Vagina (tissue), 2 donors: Measurements from ENCODE around the gene F10. TPM values are rescaled to one million over a fixed set of nuclear protein-coding genes. Genes with fewer than 3 reads are reported as not detected.

Experiments used
- DNase-seq, 2 donors: peaks; one replicate each; pipeline ENCODE4 v3.0.0-alpha.2; 2017; ENCODE audit errors: extremely low spot score in 2 of 2
- H3K27ac ChIP-seq: fragments of 200-600 bp; sonication (generic); one replicate; pipeline ENCODE4 v1.5.1; 2019
- H3K27me3 ChIP-seq: fragments of 200-600 bp; sonication (generic); one replicate; pipeline ENCODE4 v1.5.1; 2019
- H3K36me3 ChIP-seq, 2 donors: fragments of 200-600 bp; sonication (generic); one replicate each; pipeline ENCODE4 v1.5.1; 2017 to 2019
- H3K4me1 ChIP-seq: fragments of 200-600 bp; sonication (generic); one replicate; pipeline ENCODE4 v1.5.1; 2019
- H3K4me3 ChIP-seq, 2 donors: fragments of 200-600 bp; sonication (generic); 1 replicate in 1 of 2; 2 replicates in 1 of 2; pipeline ENCODE4 v1.5.1; 2016 to 2019
- H3K9me3 ChIP-seq: fragments of 200-600 bp; sonication (generic); one replicate; pipeline ENCODE4 v1.5.1; 2019
- POLR2A ChIP-seq, 2 donors: fragments of 450-650 bp; IDR thresholded peaks; one replicate each; pipeline ENCODE4 v1.6.1; 2017; ENCODE audit warnings: antibody characterized with exemption in 2 of 2, mild to moderate bottlenecking in 2 of 2, moderate library complexity in 2 of 2
- POLR2AphosphoS5 ChIP-seq, 2 donors: sonication (generic); formaldehyde crosslinking; IDR thresholded peaks; one replicate each; pipeline ENCODE4 v1.9.0; 2017; ENCODE audit warnings: antibody characterized with exemption in 2 of 2, mild to moderate bottlenecking in 2 of 2, low read depth in 1 of 2; ENCODE audit not compliant: insufficient read depth in 1 of 2
- intact Hi-C: fragments of 100-400 bp; cut with DNase I; formaldehyde crosslinking; loops from one replicate; pipeline ENCODE4 v1.15.1; 2023
- total RNA-seq: library from RNA; depleted of rRNA; stranded (reverse); fragments of >200 nt; gene quantifications from one replicate; pipeline ENCODE4 v1.2.3, GENCODE V29; 2016
- TF ChIP-seq, protein P1 (sequence below), 3 experiments: fragments of 450-650 bp in 2 of 3; fragments of 200-600 bp in 1 of 3; sonication (generic) in 1 of 3; IDR thresholded peaks; one replicate each; pipeline ENCODE4 v1.5.1; 2017 to 2019; ENCODE audit warnings: antibody characterized with exemption in 3 of 3, mild to moderate bottlenecking in 2 of 3, moderate library complexity in 2 of 3

F10 gene
- total RNA-seq, 1 donor from 2014 or later = 16.7 TPM

DNA sequence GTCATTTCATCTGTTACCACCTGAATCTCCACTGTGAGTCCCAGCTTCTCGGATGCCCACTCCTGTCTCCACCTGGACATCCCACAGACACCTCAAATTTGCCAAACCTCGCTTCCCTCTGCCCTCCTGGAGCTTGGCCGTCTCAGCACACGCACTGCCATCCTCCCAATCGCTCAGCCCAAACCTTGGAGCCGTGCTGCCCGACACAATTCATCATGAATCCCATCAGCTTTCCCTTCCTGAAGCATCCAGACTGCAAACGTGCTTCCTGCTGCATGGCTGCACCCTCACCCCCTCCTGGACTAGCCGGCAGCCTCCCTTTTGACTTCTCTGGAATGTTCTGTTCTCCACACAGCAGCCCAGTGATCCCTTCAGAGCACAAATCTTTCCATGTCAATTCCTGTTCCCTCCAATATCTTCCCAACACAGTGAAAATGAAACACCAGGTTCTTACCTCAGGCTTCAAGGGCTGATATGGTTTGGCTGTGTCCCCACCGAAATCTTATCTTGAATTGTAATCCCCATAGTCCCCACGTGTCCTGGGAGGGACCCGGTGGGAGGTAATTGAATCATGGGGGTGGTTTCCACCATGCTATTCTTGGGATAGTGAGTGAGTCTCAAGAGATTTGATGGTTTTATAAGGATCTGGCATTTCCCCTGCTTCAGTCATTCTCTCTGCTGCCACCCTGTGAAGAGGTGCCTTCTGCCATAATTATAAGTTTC lies 34.8 kb downstream of the F10 start:
- no peaks in the 10 kb centered on the region for H3K27me3 ChIP-seq
- H3K4me3 ChIP-seq = no peak overlapping the region
- DNase-seq = peak; percentile 46 to 56
- H3K9me3 ChIP-seq = no peaks in the 10 kb centered on the region
- H3K4me1 ChIP-seq = peaks cover 18% of the 10 kb centered on the region
- no peaks in the 10 kb centered on the region for H3K36me3 ChIP-seq
- no peak overlapping the region for H3K27ac ChIP-seq
- intact Hi-C loops = loop anchor here (10.0 kb wide), 1 partner anchor 207 kb away; the partner anchor contains the start of gene GRTP1
- TF ChIP-seq, protein P1, sequence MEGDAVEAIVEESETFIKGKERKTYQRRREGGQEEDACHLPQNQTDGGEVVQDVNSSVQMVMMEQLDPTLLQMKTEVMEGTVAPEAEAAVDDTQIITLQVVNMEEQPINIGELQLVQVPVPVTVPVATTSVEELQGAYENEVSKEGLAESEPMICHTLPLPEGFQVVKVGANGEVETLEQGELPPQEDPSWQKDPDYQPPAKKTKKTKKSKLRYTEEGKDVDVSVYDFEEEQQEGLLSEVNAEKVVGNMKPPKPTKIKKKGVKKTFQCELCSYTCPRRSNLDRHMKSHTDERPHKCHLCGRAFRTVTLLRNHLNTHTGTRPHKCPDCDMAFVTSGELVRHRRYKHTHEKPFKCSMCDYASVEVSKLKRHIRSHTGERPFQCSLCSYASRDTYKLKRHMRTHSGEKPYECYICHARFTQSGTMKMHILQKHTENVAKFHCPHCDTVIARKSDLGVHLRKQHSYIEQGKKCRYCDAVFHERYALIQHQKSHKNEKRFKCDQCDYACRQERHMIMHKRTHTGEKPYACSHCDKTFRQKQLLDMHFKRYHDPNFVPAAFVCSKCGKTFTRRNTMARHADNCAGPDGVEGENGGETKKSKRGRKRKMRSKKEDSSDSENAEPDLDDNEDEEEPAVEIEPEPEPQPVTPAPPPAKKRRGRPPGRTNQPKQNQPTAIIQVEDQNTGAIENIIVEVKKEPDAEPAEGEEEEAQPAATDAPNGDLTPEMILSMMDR (IDR thresholded peaks at IDR 0.05) = no peak
- TF ChIP-seq POLR2AphosphoS5 (IDR thresholded peaks at IDR 0.05; ENCODE audit: insufficient read depth in 1 of 2, low read depth in 1 of 2) (no peak), POLR2A (IDR thresholded peaks at IDR 0.05) (no peak)

DNA sequence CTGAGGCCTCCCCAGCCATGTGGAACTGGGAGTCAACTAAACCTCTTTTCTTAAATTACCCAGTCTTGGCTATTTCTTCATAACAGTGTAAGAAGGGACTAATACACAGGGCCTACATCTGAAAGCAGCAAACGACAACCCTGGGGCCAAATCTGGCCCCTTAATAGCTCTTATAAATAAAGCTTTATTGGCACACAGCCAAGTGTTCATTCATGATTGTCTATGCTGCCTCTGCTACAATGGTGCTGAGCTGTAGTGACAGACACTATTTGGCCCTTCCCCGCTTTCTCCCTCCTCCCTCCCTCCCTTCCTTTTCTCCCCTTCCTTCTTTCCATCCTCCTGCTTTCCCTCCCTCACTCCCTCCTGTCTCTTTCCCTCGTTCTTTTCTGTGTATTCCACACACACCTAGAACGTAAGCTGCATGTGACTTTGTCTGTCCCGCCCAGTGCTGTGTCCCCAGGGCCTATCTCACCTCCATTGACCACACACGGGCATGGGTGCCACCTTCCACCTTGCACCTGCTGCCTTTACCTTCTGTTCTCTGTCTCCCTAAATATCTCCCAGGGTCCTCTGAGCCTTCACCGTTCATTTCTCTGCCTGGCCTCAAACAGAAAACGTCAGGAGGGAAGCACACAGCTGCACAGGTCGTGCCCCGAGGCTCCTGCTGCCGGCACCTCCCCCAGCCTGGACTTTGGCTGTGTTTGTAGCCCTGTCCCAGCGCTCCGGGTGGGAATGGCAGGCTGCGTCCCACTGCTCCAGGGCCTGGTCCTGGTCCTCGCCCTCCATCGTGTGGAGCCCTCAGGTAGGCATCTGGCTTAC lies 35.5 kb downstream of the F10 start, which contains the start of gene PROZ:
TSS of gene PROZ (plus strand) at position 720 of the 819 bp plus-strand sequence. CDS start at position 733, 13 bp downstream.
- TF ChIP-seq, protein P1 (IDR thresholded peaks at IDR 0.05) = no peak
- TF ChIP-seq POLR2A (IDR thresholded peaks at IDR 0.05) (no peak), POLR2AphosphoS5 (IDR thresholded peaks at IDR 0.05; ENCODE audit: insufficient read depth in 1 of 2, low read depth in 1 of 2) (no peak)

DNA sequence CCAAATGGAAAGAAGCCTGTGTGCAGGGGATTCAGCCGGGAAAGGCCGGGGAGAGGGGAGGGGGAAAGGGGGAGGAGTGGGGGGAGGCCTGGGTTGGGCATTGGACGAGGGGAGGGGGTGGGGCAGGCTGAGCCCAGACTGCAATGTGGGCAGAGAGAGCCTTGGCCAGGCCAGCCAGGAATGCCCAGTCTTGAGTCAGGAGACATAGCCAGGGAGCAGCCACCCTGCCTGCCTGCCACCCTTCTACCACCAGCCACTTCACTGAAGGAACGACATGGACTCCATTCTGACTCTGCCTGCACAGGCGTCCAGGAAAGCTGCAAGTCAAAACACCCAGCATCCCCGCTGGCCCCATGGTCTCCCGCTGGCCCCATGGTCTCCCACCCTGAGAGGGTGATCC lies 36.3 kb downstream of the F10 start:
- Histone ChIP-seq H3K36me3 (no peaks in the 10 kb centered on the region), H3K9me3 (no peaks in the 10 kb centered on the region), H3K4me1 (peaks cover 6% of the 10 kb centered on the region), H3K4me3 (no peak overlapping the region), H3K27me3 (no peaks in the 10 kb centered on the region), H3K27ac (no peak overlapping the region)
- TF ChIP-seq, protein P1 (IDR thresholded peaks at IDR 0.05) = no peak
- no peak for TF ChIP-seq POLR2A (IDR thresholded peaks at IDR 0.05)
- TF ChIP-seq POLR2AphosphoS5 (IDR thresholded peaks at IDR 0.05; ENCODE audit: insufficient read depth in 1 of 2, low read depth in 1 of 2) = no peak
- intact Hi-C loops = loop anchor here (10.0 kb wide), 1 partner anchor 206 kb away; the partner anchor contains the start of gene GRTP1
- no peak for DNase-seq

More for the DNA sequence above, 35.5 kb downstream of the F10 start, which contains the start of gene PROZ:
- Histone ChIP-seq H3K4me3 (no peak within 1 kb of the TSS), H3K27me3 (no peaks in the 10 kb centered on the region), H3K9me3 (no peaks in the 10 kb centered on the region), H3K36me3 (no peaks in the 10 kb centered on the region), H3K27ac (no peak within 1 kb of the TSS), H3K4me1 (peaks cover 10% of the 10 kb centered on the region)
- DNase-seq = peak; percentile 61 to 76
- intact Hi-C loops = loop anchor here (10.0 kb wide), 1 partner anchor 207 kb away; the partner anchor contains the start of gene GRTP1

DNA sequence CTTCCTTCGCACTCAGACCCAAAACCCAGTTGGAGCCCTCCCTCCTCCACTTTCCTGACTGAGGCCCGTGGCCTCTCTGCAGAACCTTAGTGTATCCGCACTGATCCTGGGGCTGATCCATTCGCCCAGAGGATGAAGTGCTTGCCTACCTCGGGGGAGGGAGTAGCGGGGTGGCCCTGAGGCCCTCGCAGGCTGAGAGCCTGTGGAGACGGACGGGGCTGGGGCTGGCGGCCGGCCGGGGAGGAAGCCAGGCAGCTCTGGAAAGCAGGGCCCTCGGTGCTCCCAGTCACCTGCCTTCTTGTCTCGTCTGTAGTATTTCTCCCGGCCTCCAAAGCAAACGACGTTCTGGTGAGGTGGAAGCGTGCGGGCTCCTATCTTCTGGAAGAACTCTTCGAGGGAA lies 37.1 kb downstream of the F10 start:
- intact Hi-C loops = loop anchor here (10.0 kb wide), 1 partner anchor 205 kb away; the partner anchor contains the start of gene GRTP1

More for the DNA sequence above, 37.1 kb downstream of the F10 start:
- no peak for TF ChIP-seq POLR2A (IDR thresholded peaks at IDR 0.05)
- TF ChIP-seq, protein P1 (IDR thresholded peaks at IDR 0.05) = no peak
- no peak for TF ChIP-seq POLR2AphosphoS5 (IDR thresholded peaks at IDR 0.05; ENCODE audit: insufficient read depth in 1 of 2, low read depth in 1 of 2)
- Histone ChIP-seq H3K36me3 (no peaks in the 10 kb centered on the region), H3K27ac (no peak overlapping the region), H3K9me3 (no peaks in the 10 kb centered on the region), H3K4me3 (no peak overlapping the region), H3K4me1 (peaks cover 2% of the 10 kb centered on the region), H3K27me3 (no peaks in the 10 kb centered on the region)
- no peak for DNase-seq
